ENCODE data around the gene COLEC11.

COLEC11 gene

DNA sequence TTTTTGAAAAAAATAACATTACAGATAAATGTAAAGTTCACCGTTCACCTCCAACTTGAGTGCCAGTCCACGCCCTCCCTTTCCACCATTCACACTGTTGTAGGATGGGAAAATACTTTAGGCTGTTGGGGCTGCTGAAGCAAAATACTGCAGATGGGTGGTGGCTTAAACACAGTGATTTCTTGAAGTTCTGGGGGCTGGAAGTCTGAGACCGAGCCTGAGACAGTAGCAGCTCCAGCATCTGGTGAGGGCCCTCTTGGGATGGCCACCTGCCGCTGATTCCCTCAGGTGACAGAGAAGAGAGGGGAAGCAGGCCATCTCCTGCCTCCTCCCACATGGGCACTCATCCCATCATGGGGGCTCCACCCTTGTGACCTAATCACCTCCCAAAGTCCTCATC lies 80.8 kb downstream of the COLEC11 start:
- Histone ChIP-seq H2AFZ (ENCODE audit: low read length) (no peak overlapping the region), H3F3A (ENCODE audit: insufficient read depth, low read length) (no peaks in the 10 kb centered on the region), H3K4me2 (ENCODE audit: low read length) (no peak overlapping the region), H3K36me3 (ENCODE audit: insufficient read depth, low read length) (no peaks in the 10 kb centered on the region; the same call in 1 of the 2 replicates), H3K27ac (ENCODE audit: low read depth, low read length, poor library complexity, severe bottlenecking) (no peak overlapping the region), H3K27me3 (ENCODE audit: insufficient read depth, low read length) (no peaks in the 10 kb centered on the region), H3K9ac (ENCODE audit: low read length) (no peak overlapping the region), H3K4me3 (ENCODE audit: low read depth, low read length, poor library complexity, severe bottlenecking) (no peak overlapping the region), H3K4me1 (ENCODE audit: insufficient read depth, low read length, severe bottlenecking) (no peaks in the 10 kb centered on the region), H3K9me3 (ENCODE audit: low read length) (no peaks in the 10 kb centered on the region), H4K20me1 (ENCODE audit: insufficient read depth, low read length) (no peaks in the 10 kb centered on the region), H3K79me2 (ENCODE audit: insufficient read depth, low read length) (no peaks in the 10 kb centered on the region), H3K9me2 (ENCODE audit: low read depth, low read length) (no peaks in the 10 kb centered on the region)
- no peak for TF ChIP-seq CTCF (IDR thresholded peaks at IDR 0.05; ENCODE audit: low read length)
- no peak for TF ChIP-seq EZH2 (IDR thresholded peaks at IDR 0.05; ENCODE audit: borderline replicate concordance, low read length)

DNA sequence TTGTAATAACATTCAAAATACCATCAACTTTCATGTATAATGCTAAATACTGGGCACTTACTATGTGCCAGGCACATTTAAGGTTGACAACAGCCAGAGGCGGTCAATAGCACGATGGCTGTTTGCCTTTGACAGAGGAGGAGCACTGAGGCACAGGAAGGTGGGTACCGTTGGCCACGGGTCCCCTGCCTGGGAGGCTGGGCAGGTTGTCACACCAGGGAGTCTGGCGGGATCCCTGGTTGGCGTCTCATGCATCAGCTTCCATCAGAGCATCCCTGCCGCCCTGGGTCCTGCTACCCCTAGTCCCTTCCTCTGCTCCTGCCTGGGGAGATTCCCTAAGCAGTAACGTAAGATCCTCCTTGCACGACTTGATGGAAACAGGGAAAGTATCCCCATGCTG lies 82.5 kb downstream of the COLEC11 start:
- TF ChIP-seq EZH2 (IDR thresholded peaks at IDR 0.05; ENCODE audit: borderline replicate concordance, low read length) (no peak), CTCF (IDR thresholded peaks at IDR 0.05; ENCODE audit: low read length) (no peak)

GRCh38 chr2:3678212-3678611 lies 83.3 kb downstream of the COLEC11 start:
- H3K4me3 ChIP-seq (ENCODE audit: low read depth, low read length, poor library complexity, severe bottlenecking), result no peak overlapping the region
- no peak overlapping the region for H2AFZ ChIP-seq (ENCODE audit: low read length)
- peaks cover 14% of the 10 kb centered on the region for H3K4me1 ChIP-seq (ENCODE audit: insufficient read depth, low read length, severe bottlenecking)
- no peak overlapping the region for H3K4me2 ChIP-seq (ENCODE audit: low read length)
- H3F3A ChIP-seq (ENCODE audit: insufficient read depth, low read length), result no peaks in the 10 kb centered on the region
- H3K79me2 ChIP-seq (ENCODE audit: insufficient read depth, low read length), result no peaks in the 10 kb centered on the region
- H4K20me1 ChIP-seq (ENCODE audit: insufficient read depth, low read length), result no peaks in the 10 kb centered on the region
- no peak overlapping the region for H3K27ac ChIP-seq (ENCODE audit: low read depth, low read length, poor library complexity, severe bottlenecking)
- H3K9me2 ChIP-seq (ENCODE audit: low read depth, low read length), result no peaks in the 10 kb centered on the region
- H3K9me3 ChIP-seq (ENCODE audit: low read length), result no peaks in the 10 kb centered on the region
- TF ChIP-seq CTCF (IDR thresholded peaks at IDR 0.05; ENCODE audit: low read length) (no peak), EZH2 (IDR thresholded peaks at IDR 0.05; ENCODE audit: borderline replicate concordance, low read length) (no peak)
- no peaks in the 10 kb centered on the region; the same call in 1 of the 2 replicates for H3K36me3 ChIP-seq (ENCODE audit: insufficient read depth, low read length)
- H3K9ac ChIP-seq (ENCODE audit: low read length), result no peak overlapping the region
- no peaks in the 10 kb centered on the region for H3K27me3 ChIP-seq (ENCODE audit: insufficient read depth, low read length)

More for the DNA sequence above, 82.5 kb downstream of the COLEC11 start:
- Histone ChIP-seq H3F3A (ENCODE audit: insufficient read depth, low read length) (no peaks in the 10 kb centered on the region), H3K9ac (ENCODE audit: low read length) (no peak overlapping the region), H3K27ac (ENCODE audit: low read depth, low read length, poor library complexity, severe bottlenecking) (no peak overlapping the region), H2AFZ (ENCODE audit: low read length) (no peak overlapping the region), H3K27me3 (ENCODE audit: insufficient read depth, low read length) (no peaks in the 10 kb centered on the region), H4K20me1 (ENCODE audit: insufficient read depth, low read length) (no peaks in the 10 kb centered on the region), H3K9me3 (ENCODE audit: low read length) (no peaks in the 10 kb centered on the region), H3K4me2 (ENCODE audit: low read length) (no peak overlapping the region), H3K4me1 (ENCODE audit: insufficient read depth, low read length, severe bottlenecking) (peaks cover 14% of the 10 kb centered on the region), H3K36me3 (ENCODE audit: insufficient read depth, low read length) (no peaks in the 10 kb centered on the region; the same call in 1 of the 2 replicates), H3K79me2 (ENCODE audit: insufficient read depth, low read length) (no peaks in the 10 kb centered on the region), H3K4me3 (ENCODE audit: low read depth, low read length, poor library complexity, severe bottlenecking) (no peak overlapping the region), H3K9me2 (ENCODE audit: low read depth, low read length) (no peaks in the 10 kb centered on the region)

Measured in OCI-LY1 (cell line).